Eye (tissue), 1 donor: Measurements from ENCODE around the gene SLC26A4.

ENCODE experiments used
- DNase-seq: peaks from one replicate; pipeline ENCODE4 v3.0.0-alpha.2; 2015

SLC26A4 gene

DNA sequence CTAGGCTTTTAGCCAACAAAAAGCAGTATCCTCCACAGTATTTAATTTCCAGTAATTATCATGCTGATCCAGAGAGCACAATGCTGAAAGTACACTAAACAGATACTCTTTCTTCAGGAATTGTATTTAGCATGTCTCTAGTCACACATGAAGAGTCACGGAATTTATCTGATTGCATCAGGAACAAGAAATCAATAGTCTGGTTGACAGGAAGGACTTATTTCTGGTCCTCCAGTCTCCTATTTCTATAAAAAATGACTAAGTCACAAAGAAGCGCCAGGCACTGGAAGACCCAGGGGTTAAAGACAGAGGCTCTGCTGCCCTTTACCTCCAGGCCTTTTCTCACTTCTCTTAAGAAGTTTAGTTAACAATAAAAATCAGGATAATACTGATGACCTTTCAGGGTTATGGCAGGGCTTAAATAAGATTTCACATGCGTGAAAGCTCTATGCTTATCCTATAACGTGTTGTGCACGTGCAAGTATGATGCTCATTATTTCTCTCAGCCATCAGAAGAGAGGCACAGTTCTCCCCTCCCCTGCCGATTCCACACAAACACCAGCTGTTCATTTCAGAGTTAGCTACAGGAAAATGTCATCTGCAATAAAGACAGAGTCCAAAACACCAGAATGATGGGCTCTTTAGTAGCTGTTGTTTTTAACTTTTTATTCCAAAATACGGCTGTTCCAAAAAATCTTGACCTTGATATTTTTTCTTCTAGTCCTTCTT is 36.9 kb downstream of the SLC26A4 start:
- DNase-seq = peak; percentile 59

GRCh38 chr7:107700570-107700969 is 39.9 kb downstream of the SLC26A4 start:
- no peak for DNase-seq

DNA sequence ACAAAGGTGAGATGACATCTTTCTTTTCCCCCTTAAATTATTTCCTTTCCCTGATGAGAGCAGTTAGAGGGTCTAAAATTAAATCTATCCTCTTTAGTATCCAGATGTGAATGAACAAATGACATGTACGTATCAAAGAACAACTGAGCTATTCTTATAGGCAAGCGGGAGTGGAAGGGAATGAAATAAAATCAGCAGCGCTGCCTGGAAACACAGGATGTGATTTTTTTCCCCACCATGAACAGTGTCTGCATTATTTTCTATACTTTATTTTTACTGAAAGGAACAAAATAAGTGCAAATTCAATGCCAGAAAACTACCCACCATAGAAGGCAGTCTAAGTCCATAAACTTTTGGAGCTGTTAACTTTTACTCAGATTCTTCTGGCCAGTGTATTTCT is 40.6 kb downstream of the SLC26A4 start:
- DNase-seq = no peak

- no peak for DNase-seq
Observed at GRCh38 chr7:107703219-107703618, 42.6 kb downstream of the SLC26A4 start.

DNA sequence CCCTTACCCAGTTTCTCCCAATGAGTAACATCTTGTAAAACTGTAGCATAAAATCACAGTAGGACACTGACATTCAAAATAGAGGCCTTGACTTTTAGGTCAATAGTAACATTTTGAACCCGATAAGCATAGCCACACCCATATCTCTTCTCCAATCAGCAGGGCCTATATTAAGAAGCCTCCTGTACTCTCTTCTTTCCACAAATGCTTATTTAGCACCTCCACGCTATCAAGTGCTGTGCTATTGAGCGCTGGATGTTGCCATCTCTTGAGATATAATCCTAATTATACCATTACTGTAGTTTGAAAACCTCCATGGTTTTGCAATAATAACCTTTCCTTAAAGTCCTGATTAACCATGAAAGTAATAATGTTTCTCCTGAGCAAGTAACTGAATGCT is 43.2 kb downstream of the SLC26A4 start:
- DNase-seq = no peak

GRCh38 chr7:107708956-107709355 is 48.3 kb downstream of the SLC26A4 start:
- DNase-seq = no peak

GRCh38 chr7:107711301-107711700 is 50.7 kb downstream of the SLC26A4 start:
- no peak for DNase-seq

DNA sequence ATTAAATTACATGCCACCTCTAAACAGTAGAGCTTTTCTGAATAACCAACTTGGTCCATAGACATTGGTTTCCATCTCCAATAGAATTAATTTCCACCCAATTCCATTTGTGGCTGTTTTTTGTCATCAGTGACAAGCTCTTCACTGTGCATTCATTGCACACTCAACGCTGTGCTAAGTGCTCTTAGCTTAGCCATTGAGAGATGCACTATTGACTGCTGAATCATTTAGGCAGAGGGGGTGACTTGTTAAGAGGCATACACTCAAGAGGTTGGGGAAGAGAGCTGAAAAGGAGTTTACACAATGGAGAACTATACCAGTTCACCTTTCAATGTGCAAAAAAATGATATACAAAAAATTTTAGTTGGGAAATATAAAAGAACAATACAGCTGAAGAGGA is 51.4 kb downstream of the SLC26A4 start:
- DNase-seq = no peak

- no peak for DNase-seq
Observed at GRCh38 chr7:107712896-107713295, 52.3 kb downstream of the SLC26A4 start.

- no peak for DNase-seq
Observed at GRCh38 chr7:107715531-107715930, 54.9 kb downstream of the SLC26A4 start.

DNA sequence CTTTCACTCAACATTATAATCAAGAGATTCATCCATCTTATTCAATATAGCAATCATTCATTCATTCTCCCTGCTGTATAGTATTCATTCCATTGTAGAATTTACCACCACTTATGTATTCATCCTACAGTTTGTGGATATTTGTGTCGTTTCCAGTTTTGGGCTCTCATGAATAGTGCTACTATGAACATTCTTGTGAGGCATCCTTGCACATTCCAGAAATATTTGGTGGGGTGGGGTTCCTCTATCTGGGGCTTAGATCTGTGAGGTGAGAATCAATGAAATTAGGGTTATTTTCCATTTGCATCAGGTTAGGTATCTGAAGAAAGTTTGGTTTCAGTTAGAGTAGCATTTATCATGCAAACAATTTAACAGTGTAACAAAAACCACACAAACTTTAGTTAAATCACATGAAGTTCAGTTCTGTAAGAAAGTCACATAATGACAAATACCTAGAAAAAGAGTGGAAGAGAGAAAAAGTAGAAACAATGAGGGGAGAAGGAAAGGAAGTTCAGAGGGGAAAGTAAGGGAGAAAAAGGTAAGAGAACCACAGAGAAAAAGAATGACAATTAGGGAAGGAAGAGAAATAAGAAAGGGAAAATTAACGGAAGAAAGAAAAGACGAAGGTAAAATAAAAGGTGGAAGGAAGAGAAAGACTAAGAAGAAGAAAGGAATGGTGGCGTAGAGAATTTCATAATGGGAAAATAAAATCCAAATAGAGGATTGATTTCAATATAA is 58.0 kb downstream of the SLC26A4 start:
- no peak for DNase-seq

DNA sequence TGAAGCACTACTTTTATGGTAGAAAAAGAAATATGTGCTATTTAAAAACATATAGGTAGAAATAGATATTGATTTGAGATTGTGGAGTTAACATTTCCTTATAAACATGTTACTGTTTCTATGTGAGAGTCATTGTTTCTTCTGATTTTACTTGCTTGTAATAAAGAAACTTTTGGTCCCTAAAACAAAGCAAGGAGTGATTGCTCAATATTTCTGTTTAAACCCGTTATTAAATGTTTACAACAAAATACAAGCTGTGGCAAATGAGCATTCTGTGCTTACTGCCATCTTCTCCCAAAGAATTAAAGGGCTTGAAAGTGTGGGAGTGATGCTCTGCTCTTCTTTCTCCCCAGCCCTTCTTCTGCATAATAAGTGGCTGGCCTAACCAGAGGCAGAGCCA is 60.7 kb downstream of the SLC26A4 start:
- no peak for DNase-seq

GRCh38 chr7:107723255-107723654 is 62.6 kb downstream of the SLC26A4 start:
- no peak for DNase-seq

DNA sequence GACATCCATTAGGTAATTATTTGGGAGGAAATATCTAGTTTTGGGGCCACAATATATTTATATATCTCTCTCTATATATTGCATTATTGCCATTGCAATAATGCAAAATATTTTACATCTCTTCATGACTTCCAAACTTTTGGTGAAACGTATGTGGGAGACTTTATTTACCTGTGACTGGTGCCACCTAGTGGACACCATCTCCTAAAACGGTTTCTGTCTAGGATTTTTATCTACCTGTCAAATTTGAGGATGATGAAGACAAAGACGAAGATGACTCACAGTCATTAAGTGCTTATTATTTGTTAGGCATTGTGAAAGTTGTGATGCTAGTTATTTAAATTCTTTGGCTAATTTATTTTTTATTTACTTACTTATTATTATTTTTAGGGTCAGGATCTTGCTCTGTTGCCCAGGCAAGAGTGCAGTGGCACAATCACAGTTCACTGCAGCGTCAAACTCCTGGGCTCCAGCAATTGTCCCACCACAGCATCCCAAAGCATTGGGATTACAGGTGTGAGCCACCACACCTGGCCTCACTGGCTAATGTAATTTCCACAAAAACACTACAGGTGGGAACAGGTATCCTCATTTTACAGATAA is 64.6 kb downstream of the SLC26A4 start:
- DNase-seq = peak; percentile 73

- no peak for DNase-seq
Observed at GRCh38 chr7:107726356-107727130, 65.9 kb downstream of the SLC26A4 start.

GRCh38 chr7:107728276-107728675 is 67.6 kb downstream of the SLC26A4 start:
- no peak for DNase-seq

DNA sequence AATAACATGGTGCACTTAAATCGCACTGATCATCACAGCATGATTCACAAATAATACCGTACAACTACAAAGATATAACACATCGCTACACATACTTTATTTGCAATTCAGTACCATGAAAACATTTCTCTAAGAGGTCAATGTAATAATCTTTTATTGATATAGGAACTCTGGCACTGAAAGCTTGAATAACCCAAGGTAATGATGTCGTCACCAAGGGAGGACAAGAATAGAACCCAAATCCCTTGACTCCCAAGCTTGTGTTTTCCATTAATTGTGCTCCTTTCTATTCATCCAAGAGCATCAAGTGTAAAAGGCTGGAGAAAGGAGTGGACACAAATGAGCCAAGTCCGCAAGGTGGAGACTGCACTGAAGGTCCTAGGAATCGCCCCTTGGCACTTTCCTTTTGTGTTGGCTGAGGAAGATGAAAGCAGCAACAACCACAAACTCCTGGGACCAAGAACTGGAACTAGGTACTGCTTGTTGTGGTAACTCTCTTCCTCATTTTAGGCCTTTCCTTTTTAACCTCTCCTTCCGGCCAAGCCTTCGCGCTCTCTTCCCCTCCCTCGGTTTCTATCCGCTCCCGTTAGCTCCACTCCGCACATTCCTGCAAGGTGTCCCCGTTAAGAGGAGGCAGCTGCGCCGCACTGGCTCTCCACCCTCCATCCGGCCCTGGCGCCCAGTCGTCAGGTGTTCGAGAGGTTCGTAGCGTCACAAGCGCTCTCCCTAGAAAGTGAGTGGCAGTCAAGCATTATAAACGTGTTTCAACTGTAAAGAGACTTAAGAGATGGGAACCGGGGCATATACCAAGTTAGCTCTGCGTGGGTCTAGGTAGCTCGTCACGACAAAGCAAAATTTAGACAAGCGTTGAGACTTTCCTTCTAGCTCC is 82.3 kb downstream of the SLC26A4 start:
- DNase-seq = no peak

DNA sequence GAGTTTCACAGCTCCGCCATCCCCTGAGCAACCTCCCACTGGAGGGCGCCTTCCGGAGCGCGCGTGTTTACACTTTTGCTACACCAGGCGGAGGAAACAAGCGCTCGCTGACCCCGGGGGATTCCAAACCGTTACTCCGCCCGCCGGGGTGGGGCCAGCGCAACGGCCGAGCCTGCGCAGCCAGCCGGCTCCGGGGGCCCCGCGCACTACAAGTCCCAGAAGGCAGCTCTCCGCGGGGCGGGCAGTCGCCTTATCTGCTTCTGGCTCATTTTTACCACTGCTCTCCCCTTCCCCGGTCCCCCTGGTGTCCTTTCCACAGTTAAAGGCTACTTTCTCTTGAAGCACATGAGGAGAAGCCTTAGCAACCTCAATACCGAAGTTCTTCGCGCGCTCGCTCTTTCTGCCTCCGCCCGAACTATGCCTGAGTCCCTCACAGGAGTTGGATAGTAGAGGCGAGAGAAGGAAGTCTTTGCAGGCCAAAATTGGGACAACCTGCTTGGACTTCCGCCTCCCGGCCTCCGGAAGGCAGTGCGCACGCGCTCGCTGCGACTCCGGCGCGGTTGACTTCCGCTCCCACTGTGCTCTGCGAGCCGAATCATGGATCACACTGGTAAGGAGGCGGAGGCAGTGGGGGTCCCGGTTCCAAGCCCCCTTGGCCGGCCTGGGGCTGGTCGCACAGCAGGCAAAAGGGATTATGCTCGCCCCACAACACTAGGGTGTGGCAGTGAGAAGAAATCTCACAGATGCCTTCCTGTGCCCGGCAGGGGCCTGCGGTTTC is 83.1 kb downstream of the SLC26A4 start, which contains the start of gene CBLL1:
Gene CBLL1, plus strand, starts transcription at position 576 of the 778 bp plus-strand sequence. Its CDS starts 22 bp downstream, at position 598.
- peak; percentile 98 for DNase-seq

- DNase-seq = no peak
Observed at GRCh38 chr7:107744345-107744750, 83.7 kb downstream of the SLC26A4 start.

GRCh38 chr7:107746006-107746405 is 85.4 kb downstream of the SLC26A4 start:
- no peak for DNase-seq

DNA sequence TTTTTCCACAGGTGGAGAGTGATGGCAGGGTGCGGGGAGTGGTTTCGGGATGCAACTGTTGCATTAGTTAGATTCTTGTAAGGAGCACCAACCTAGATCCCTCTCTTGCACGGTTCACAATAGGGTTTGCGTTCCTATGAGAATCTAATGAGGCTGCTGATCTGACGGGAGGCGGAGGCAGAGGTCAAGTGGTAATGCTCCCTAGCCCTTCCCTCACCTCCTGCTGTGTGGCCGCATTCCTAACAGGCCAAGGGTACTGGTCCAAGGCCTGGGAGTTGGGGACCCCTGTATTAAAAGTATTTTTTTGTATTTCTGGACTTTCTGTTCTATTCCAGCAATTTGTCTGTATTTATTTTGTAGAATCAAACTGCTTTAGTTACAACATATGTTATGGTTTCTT is 90.5 kb downstream of the SLC26A4 start:
- DNase-seq = no peak
